GM19239 (cell line): Measurements from ENCODE around the gene CDC42BPB.

ENCODE experiments used
- DNase-seq: peaks from one replicate; pipeline ENCODE4 v3.0.0; 2011; ENCODE audit warnings: low spot score; ENCODE audit not compliant: insufficient read length
- FAIRE-seq: peaks from 2 replicates; lab custom pipeline; 2011; peaks lifted over from hg19 to GRCh38; lab: Jason Lieb, UNC

Gene CDC42BPB

DNA sequence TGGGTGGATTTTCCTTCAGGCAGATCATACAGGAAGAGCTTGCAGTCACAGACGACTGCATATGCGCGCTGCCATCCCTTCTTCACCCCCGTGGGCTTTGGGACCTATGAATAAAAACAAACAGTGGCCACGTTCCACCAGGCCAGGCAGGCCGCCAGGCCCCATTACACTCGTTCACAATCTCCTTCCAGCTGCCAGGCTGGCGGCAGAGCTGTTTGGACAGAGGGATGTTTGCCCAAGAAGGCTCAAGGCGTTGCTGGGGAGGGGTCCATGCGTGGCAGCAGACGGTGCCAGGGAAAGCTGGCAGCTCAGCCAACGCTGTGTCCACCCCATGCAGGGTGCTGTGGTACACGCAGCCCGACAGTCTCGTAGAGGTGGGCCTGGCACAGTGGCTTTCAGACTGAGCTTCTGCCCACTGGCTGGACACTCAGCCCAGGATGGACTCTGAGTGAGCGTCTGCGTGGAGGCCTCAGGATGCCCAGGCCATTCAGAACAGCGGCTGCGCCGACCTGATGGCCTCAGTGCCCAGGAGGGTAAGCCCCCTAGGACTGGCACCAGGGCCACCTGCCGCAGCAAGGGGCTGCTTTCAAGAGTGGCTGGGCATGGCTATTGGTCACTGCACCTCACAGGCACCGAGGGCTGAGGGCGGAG is 107.4 kb downstream of the CDC42BPB start:
- DNase-seq (no peak), FAIRE-seq (no peak)

GRCh38 chr14:102949062-102949800 is 108.1 kb downstream of the CDC42BPB start:
- FAIRE-seq = peak; percentile 58

DNA sequence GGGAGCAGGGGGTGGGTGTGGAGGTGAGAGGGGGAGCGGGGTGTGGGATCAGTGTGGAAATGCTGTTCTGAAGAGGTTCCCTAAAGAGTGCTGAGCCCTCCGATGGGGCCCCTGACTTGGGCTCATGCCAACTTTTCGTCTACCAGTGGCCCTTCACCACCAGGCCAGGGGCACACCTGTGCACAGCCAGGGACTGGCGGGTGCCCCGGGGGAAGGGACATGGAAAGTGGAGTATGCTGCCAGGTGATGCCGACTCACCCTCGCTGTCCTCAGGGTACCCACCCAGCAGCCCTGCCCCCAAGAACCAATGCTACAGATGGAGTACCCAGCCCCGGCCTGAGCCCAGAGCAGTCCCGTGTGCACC is 108.7 kb downstream of the CDC42BPB start:
- FAIRE-seq (no peak), DNase-seq (no peak)

More at GRCh38 chr14:102949062-102949800, 108.1 kb downstream of the CDC42BPB start:
- DNase-seq = peak; percentile 49

DNA sequence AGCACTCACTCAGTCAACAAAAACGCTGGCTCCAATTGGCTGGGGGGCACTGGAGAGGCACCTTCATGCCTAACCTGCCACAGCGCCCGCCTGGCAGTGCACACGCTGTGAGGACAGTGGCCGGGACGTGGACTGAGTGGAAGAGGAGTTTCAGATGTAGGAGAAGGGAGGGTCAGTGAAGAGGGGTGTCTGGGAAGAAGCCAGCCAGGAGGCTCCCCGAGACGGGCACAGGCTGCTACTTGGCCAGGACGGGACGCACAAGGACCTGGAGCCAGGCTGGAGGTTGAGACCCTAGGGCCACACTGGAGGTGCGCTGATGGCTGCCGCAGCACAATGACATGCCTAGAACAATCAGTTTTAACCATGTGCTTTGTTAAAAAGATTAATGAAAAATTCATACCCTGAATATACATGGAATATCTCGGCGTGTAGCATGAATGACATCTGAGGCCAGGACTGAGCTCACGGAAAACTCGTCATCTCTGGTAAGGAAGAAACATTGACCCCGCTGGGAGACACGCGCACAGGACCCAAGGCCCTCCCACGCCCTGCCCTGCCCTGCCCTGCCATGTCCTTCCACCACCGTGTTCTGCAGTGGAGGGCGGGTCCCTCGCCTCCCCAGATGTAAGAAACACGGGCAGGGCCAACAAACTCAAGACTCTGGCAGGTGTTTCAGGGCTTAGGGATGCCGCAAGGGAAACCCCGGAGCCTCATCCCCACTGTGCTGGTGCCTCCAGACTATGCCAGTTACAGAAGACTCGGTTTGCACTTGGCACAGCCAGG is 109.8 kb downstream of the CDC42BPB start:
- no peak for FAIRE-seq
- no peak for DNase-seq

DNA sequence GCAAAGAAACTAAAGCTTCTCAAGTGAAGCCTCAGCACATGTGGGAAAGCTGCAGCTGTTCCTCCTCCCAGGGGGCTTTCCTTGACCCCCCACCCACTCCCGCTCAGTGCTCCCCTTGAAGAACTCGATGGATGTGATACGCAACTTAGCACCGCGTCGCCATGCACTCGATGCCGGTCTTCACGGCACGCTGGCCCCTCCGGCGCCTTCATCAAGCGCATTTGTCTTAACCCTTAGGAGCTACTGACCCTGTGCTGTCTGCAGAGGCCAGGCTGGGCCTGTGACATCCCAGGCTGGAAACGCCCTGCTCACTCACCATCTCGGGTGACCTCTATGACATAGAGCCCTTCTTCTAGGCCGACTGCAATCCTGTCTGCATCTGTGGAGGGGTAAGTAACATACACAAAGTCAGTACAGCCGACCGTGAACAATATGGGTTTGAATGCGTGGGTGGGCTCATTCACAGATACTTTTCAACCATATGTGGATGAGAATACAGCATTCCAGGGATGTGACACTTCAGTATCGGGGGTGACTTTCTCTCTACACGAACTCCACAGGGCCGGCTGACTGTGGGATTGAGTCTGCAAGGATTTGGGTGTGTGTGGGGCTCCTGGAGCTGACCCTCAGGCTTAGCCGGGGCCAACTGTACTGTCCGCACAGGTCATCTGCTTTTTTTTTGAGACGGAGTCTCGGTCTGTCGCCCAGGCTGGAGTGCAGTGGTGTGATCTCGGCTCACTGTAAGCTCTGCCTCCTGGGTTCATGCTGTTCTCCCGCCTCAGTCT is 111.8 kb downstream of the CDC42BPB start:
- DNase-seq (no peak), FAIRE-seq (no peak)

DNA sequence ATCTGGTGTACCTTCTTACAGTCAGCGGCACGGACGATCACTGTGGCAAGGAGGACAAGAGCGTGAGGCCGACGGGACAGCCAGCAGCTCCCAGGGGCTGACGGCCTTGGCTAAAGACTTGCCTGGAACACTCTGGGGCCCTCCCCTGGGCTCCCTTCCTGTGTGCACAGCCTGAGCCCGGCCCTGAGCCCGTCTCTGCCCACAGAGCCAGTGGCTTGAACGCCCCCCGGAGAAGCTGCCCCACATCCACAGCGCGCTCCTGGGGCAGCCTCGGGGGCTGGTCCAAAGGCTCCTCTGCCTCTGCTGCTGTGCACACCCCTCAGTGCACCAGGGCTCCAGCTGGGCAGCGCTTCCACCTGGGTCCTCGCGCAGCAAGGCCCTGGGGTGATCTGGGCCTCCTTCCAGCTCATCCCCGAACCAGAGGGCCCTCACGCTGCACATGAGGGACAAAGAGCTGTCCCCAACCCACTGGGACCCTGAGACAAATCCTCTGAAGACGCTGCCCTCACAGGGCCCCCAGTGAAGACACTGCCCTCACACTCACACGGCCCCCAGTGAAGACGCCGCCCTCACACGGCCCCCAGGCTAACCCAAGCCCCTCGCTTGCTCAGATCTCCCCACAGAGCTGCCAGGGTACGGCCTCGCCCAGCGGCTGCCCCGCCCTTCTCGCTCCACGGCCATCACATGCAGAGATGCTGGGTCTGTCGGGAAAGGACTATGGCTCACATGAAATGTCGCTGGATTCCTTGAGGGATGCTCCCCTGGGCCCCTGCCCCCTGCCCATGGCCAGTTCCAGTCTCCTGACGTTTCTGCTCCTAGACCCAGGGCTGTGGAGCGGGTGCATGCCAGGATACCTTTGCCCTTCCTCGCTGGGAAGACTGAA is 112.7 kb downstream of the CDC42BPB start:
- FAIRE-seq (no peak), DNase-seq (no peak)

DNA sequence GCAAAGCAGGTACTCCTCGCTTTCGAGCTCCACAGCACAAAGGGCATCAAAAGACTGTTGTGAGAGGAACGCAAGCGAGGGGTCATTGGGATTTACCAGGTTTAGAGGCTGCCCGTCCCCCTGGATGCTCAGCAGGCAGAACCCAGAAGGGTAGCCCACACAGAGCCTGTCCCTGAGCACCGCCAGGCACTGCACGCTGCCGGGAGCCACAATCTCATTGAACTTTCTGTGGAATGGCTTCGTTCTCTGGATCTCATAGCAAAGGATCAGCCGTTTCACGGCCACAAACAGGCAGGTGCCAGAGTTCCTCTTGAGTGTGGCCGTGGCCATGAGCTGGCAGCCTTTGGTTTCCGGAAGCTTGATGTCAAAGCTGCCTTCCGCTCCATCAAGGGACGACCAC is 113.4 kb downstream of the CDC42BPB start:
- DNase-seq (no peak), FAIRE-seq (no peak)

- no peak for DNase-seq
- no peak for FAIRE-seq
Measured at GRCh38 chr14:102943454-102943853, 113.9 kb downstream of the CDC42BPB start.

DNA sequence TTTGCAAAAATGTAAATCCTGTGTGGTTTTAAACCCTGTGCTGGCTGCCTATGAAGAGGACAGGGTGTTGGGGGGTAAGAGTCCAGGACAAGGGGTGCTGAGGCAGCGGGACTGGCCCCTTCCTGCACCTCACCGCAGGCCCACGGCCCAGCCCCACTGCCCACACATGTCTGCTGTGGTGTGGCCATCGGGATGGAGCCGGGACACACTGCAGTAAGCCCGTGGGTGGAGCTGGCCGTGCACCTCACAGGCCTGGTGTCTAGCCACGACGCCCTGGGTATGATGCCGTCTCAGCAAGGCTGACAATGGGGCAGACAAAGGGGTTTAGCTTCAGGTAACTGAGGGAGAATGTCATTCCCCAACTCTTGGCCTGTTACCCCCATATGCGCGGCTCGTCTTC is 115.3 kb downstream of the CDC42BPB start:
- no peak for FAIRE-seq
- DNase-seq = no peak

DNA sequence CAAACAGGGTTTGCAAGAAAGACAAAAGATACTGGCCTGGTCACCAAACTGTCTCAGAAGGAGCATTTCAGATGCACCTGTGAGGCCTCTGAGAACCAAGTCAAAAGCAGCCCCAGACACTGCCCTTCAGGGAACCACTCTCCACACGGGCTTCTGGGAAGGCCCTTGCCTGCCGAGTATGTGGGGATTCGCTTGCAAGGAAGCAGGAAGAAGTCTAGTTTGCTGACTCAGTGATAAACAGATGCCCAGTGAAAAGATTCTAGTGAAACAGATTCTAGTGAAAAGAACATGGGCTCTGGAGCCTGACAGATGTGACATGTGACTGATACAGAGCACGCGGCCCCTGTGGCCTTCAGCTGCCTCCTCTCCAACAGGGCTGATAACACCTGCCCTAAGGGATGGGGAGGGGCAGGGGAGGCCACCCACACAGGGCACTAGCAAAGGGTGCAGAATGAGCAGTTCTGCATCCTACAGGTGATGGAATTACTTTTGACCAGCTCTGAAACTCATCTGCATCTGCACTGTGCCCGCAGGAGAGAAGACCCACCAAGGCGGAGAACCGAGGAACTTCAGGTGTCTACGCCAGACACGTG is 115.8 kb downstream of the CDC42BPB start:
- FAIRE-seq = no peak
- DNase-seq = no peak

GRCh38 chr14:102940729-102941362 is 116.5 kb downstream of the CDC42BPB start:
- FAIRE-seq (no peak), DNase-seq (no peak)

- FAIRE-seq = no peak
- DNase-seq = no peak
Measured at GRCh38 chr14:102939820-102940561, 117.4 kb downstream of the CDC42BPB start.

DNA sequence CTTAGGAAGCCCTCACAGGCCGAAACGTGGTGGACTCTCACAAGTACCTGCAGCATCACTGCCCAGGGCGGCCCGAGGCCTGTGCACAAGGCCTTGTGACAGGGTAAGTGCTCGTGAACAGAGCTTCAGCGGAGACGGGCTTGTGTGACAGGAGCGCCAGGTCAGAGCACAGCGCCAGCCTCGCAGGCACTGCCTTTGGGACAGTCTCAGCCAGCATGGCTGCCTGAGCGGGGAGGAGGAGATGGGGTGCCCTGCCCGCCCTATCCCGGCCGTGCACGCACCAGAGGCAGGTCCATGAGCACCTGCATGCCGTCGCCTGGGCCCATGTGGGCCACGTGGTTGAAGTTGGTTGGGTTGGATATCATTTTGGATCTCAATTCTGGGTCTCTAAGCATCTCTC is 118.0 kb downstream of the CDC42BPB start:
- FAIRE-seq (no peak), DNase-seq (no peak)

DNA sequence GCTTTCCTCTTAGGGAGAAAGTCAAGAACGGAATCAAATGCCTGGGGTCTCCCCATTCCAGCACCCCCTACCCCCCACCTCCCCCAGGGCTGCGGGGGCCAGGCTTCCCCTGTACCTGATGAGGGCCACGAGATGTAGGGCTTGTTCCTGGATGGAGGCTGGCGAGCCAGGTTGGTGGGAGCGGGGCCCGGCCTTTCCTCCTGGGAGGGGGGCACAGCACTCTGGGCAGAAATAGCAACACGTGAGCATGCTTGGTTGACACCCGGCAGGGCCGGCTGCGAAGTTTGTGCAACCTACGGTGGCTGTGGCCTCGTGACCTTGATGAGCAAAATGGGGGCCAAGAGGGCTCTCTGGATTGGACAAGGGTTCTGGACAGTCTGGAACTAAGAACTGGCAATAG is 119.2 kb downstream of the CDC42BPB start:
- DNase-seq = no peak
- no peak for FAIRE-seq

DNA sequence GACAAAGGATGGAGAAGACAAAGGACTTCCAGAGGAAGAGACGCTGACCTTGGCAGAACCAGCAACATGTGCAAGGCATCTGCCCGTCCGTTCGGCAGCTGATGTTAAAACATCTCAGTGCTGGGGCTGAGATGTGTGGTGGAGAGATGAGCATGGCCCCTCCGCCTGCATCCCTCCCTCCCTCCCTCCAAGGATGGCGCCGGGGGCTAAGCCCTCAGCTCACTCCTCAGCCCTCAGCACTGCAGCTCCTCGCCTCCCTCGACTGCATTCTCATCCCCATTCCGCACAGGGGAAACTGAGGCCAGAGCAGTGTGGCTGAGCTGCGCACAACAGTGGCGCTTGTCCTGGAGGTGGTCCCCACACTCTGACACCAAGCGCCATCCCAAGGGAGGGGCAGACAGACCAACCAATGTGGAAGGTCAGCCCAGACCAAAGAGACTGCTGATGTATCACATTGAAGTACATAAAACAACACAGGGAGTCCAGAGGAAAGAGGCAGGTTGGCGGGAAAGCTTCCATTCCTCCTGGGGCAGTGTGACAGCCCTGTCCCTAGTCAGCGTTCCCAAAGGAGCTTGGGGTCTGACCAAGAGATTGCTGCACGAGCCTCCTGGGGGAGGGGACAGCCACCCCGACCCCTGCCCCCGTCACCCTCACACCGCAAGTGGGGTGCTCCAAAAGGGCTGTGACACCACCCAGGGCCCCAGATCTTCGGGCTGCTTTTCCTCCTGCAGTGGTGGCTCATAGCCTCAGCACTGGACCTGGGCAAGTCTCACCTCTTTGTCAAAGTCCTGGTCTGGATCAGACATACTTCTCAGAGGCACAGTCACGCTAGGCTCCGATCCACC is 119.8 kb downstream of the CDC42BPB start:
- FAIRE-seq (no peak), DNase-seq (no peak)

- no peak for DNase-seq
- no peak for FAIRE-seq
Measured at GRCh38 chr14:102935756-102936155, 121.6 kb downstream of the CDC42BPB start.

DNA sequence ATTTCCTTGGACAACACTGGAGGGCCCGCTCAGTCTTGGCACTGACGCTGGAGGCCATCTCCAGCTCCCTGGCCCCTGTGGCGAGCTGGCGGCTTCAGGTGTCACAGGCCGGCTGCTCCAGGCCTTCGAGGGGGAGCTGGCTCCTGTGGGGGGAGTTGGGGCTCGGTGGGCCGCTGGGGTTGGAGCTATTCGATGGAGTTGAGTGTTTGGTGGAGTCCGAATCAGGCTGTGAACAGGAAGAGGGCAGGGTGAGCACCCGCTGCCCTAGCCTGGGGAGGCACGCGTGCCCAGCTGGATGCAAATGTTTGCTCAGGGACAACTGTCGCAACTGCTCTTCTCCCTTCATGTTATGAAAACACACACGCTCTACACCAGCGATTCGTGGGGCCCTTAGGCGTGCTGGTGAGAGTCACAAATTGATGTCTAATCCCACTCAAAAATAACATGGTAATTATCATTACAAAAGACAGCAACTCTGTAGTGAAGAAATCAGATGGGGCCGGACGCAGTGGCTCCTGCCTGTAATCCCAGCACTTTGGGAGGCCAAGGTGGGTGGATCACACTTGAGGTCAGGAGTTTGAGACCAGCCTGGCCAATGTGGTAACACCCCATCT is 123.6 kb downstream of the CDC42BPB start:
- DNase-seq (no peak), FAIRE-seq (no peak)
